PC-9 (cell line): ENCODE data around the gene GIGYF2. TPM values are rescaled to one million over a fixed set of nuclear protein-coding genes. Genes with fewer than 3 reads are reported as not detected.

ENCODE experiments used
- BruUV-seq: library from RNA; stranded (reverse); fragments of 400-500 nt; replicated peaks from 2 replicates; lab custom pipeline; 2021; lab: Mats Ljungman, UMichigan
- CTCF ChIA-PET: fragments of 300-600 bp; sonication (Branson Sonifier 250); formaldehyde crosslinking; loops from one replicate; lab custom pipeline; 2022; ENCODE audit warnings: antibody characterized with exemption; lab: Charles Lee
- POLR2A ChIA-PET: fragments of 300-600 bp; sonication (Branson Sonifier 250); formaldehyde crosslinking; loops from one replicate; lab custom pipeline; 2022; ENCODE audit warnings: antibody characterized with exemption; ENCODE audit not compliant: unreplicated experiment; lab: Charles Lee
- DNase-seq, 2 experiments: peaks; one replicate each; pipeline versions ENCODE4 v3.0.0 to v3.0.0-alpha.2; 2015 to 2022; ENCODE audit warnings: mixed read lengths in 1 of 2
- H2AFZ ChIP-seq: fragments of 200-600 bp; sonication (generic); 2 replicates; pipeline ENCODE4 v1.8.1; 2017; ENCODE audit warnings: antibody characterized with exemption
- H3F3A ChIP-seq: fragments of 200-600 bp; sonication (generic); 2 replicates; pipeline ENCODE4 v1.8.1; 2017; ENCODE audit warnings: antibody characterized with exemption, mild to moderate bottlenecking, low read depth; ENCODE audit not compliant: insufficient read depth
- H3K27ac ChIP-seq: fragments of 200-600 bp; sonication (generic); 2 replicates; pipeline ENCODE4 v1.6.1; 2016; ENCODE audit warnings: mixed run types
- H3K27me3 ChIP-seq: fragments of 200-600 bp; sonication (generic); 2 replicates; pipeline ENCODE4 v1.6.1; 2016; ENCODE audit warnings: low read depth, mixed run types; ENCODE audit not compliant: insufficient read depth
- H3K36me3 ChIP-seq: fragments of 200-600 bp; sonication (generic); 2 replicates; pipeline ENCODE4 v1.6.1; 2016; ENCODE audit warnings: low read depth, mixed run types
- H3K4me1 ChIP-seq: fragments of 200-600 bp; sonication (generic); replicated peaks from 2 replicates; pipeline ENCODE4 v1.6.1; 2016; ENCODE audit warnings: mixed run types; ENCODE audit not compliant: insufficient read depth
- H3K4me2 ChIP-seq: fragments of 200-600 bp; sonication (generic); 2 replicates; pipeline ENCODE4 v1.6.1; 2017; ENCODE audit warnings: mixed run types
- H3K4me3 ChIP-seq: fragments of 200-600 bp; sonication (generic); 2 replicates; pipeline ENCODE4 v1.6.1; 2016; ENCODE audit warnings: mixed run types
- H3K79me2 ChIP-seq: fragments of 200-600 bp; sonication (generic); 2 replicates; pipeline ENCODE4 v1.6.1; 2017; ENCODE audit warnings: low read depth, mixed run types
- H3K9me2 ChIP-seq: fragments of 200-600 bp; sonication (generic); 2 replicates; pipeline ENCODE4 v1.8.1; 2017; ENCODE audit warnings: mild to moderate bottlenecking; ENCODE audit not compliant: insufficient read depth
- H3K9me3 ChIP-seq: fragments of 200-600 bp; sonication (generic); 2 replicates; pipeline ENCODE4 v1.8.1; 2016; ENCODE audit warnings: low read depth; ENCODE audit not compliant: insufficient read depth
- H4K20me1 ChIP-seq: fragments of 200-600 bp; sonication (generic); 2 replicates; pipeline ENCODE4 v1.8.1; 2017; ENCODE audit not compliant: insufficient read depth
- EZH2 ChIP-seq: fragments of 200-600 bp; sonication (generic); IDR thresholded peaks from 2 replicates; pipeline ENCODE4 v1.8.0; 2017; ENCODE audit warnings: antibody characterized with exemption, low read depth
- intact Hi-C: fragments of 100-400 bp; cut with micrococcal nuclease; formaldehyde crosslinking; loops from one replicate; pipeline ENCODE4 v1.10.0; 2022; ENCODE audit not compliant: unreplicated experiment
- total RNA-seq: library from RNA; stranded (reverse); gene quantifications from 2 replicates; pipeline ENCODE4 v1.2.3, GENCODE V29; 2021
- TF ChIP-seq, protein P1 (sequence below): fragments of 200-600 bp; sonication (generic); conservative IDR thresholded peaks from 2 replicates; pipeline ENCODE4 v1.6.1; 2017; ENCODE audit warnings: mixed run types, antibody characterized with exemption, mild to moderate bottlenecking, moderate library complexity

GIGYF2 gene
- total RNA-seq, 1 experiment from 2014 or later = 86.4 TPM

DNA sequence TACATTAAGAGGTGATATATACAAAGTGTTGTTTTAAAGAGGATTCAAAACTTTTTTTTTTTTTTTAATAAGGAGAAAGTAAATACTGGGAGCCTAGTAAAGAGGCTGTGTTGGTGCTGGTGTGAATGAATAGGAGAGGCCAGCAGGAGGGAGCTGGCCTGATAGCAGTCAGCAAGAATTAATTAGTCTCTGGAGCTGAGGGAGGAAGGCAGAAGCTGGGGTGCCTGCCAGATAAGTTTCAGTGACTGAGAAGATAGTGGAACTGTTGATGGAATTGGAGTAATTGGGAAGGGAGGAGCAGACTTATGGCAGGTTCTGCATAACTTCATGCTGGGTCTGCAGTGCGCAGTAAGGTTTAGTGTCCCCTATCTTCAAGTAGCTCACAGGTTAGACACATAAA lies 136.7 kb downstream of the GIGYF2 start:
- Histone ChIP-seq H3K79me2 (no peaks in the 10 kb centered on the region), H3K9me2 (no peaks in the 10 kb centered on the region), H3K4me1 (peaks cover 19% of the 10 kb centered on the region), H2AFZ (no peak overlapping the region), H4K20me1 (peaks cover 3% of the 10 kb centered on the region), H3F3A (peaks cover 40% of the 10 kb centered on the region), H3K36me3 (peaks cover 35% of the 10 kb centered on the region), H3K4me2 (no peak overlapping the region), H3K4me3 (no peak overlapping the region), H3K27ac (no peak overlapping the region), H3K9me3 (no peaks in the 10 kb centered on the region), H3K27me3 (no peaks in the 10 kb centered on the region)
- no peak for DNase-seq
- intact Hi-C loops = no loop called here
- ChIA-PET CTCF (interaction anchor here (0.7 kb wide), 1 partner anchor 418 kb away, joined by 3 read pairs; no protein-coding TSS in a partner anchor), POLR2A (interaction anchor here (0.6 kb wide), 1 partner anchor 858 kb away, joined by 3 read pairs; no protein-coding TSS in a partner anchor)
- BruUV-seq = no TSS peak
- TF ChIP-seq EZH2 = no peak
- TF ChIP-seq, protein P1, sequence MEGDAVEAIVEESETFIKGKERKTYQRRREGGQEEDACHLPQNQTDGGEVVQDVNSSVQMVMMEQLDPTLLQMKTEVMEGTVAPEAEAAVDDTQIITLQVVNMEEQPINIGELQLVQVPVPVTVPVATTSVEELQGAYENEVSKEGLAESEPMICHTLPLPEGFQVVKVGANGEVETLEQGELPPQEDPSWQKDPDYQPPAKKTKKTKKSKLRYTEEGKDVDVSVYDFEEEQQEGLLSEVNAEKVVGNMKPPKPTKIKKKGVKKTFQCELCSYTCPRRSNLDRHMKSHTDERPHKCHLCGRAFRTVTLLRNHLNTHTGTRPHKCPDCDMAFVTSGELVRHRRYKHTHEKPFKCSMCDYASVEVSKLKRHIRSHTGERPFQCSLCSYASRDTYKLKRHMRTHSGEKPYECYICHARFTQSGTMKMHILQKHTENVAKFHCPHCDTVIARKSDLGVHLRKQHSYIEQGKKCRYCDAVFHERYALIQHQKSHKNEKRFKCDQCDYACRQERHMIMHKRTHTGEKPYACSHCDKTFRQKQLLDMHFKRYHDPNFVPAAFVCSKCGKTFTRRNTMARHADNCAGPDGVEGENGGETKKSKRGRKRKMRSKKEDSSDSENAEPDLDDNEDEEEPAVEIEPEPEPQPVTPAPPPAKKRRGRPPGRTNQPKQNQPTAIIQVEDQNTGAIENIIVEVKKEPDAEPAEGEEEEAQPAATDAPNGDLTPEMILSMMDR = no peak

DNA sequence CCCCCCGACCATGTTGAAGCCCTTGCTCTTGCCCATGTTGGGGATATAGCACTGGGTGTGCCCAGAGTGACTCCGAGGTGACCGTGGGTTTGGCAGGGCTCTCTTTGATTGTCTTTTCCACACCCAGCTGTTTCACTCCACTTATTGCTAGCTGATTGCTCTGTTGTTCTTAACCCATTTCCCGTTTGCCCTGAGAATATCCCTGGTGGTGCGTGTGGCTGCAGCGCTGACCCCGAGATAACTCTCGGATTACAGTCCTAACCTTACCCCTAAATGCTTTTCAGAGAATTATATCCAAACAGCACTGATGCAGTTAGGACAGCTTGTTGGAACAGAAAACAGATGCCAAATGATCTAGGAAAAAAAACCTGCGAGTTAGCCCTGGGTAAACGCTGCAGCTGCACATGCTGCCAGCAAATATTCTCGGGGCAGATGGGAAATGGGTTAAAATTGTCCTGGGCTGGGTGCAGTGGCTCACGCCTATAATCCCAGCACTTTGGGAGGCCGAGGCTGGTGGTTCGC lies 138.6 kb downstream of the GIGYF2 start:
- no peaks in the 10 kb centered on the region for H3K9me2 ChIP-seq
- no TSS peak for BruUV-seq
- no peaks in the 10 kb centered on the region for H3K9me3 ChIP-seq
- H4K20me1 ChIP-seq = peaks cover 3% of the 10 kb centered on the region
- H3K79me2 ChIP-seq = no peaks in the 10 kb centered on the region
- H3K36me3 ChIP-seq = peaks cover 36% of the 10 kb centered on the region
- H3K27ac ChIP-seq = no peak overlapping the region
- intact Hi-C loops = loop anchor here (5.0 kb wide), 1 partner anchor 417 kb away; the partner anchor contains the start of gene ATG16L1
- TF ChIP-seq, protein P1 = no peak
- no peak for TF ChIP-seq EZH2
- ChIA-PET POLR2A (interaction anchor here (0.6 kb wide), 1 partner anchor 374 kb away, joined by 9 read pairs; no protein-coding TSS in a partner anchor), CTCF (no interaction called here)
- peaks cover 24% of the 10 kb centered on the region for H3K4me1 ChIP-seq
- peaks cover 52% of the 10 kb centered on the region for H3F3A ChIP-seq
- H3K27me3 ChIP-seq = no peaks in the 10 kb centered on the region
- no peak overlapping the region for H2AFZ ChIP-seq
- H3K4me3 ChIP-seq = no peak overlapping the region
- DNase-seq = no peak
- no peak overlapping the region for H3K4me2 ChIP-seq

DNA sequence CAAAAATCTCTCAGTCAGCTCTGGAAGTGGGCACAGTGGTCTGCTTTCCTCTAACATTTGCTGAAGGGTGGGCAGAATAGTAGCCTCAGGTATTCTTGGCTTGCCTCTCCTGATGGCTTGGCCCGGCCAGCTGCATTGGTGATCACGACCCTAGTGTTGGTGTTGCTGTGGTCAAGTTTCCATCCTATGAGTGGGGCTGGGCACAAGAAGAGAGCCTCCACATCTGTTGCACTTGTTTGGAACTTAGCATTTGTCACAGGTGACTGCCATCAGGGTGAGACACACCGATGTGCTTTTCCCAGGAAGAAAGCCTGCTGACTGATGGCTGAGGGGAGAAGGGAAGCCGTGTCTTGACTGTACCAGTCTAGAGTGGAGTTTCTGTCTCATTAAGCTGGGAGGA lies 139.8 kb downstream of the GIGYF2 start:
- ChIA-PET POLR2A (interaction anchor here (1.0 kb wide), 1 partner anchor 429 kb away, joined by 4 read pairs; no protein-coding TSS in a partner anchor), CTCF (no interaction called here)
- Histone ChIP-seq H4K20me1 (peaks cover 3% of the 10 kb centered on the region), H3K4me2 (no peak overlapping the region), H3K79me2 (no peaks in the 10 kb centered on the region), H3K27ac (peak overlapping the region; percentile 45), H3K4me1 (peaks cover 24% of the 10 kb centered on the region), H3K36me3 (peaks cover 33% of the 10 kb centered on the region), H3K4me3 (no peak overlapping the region), H2AFZ (no peak overlapping the region), H3K9me2 (no peaks in the 10 kb centered on the region), H3K9me3 (no peaks in the 10 kb centered on the region), H3K27me3 (no peaks in the 10 kb centered on the region), H3F3A (peaks cover 52% of the 10 kb centered on the region)
- no peak for TF ChIP-seq EZH2
- TF ChIP-seq, protein P1 = no peak
- no TSS peak for BruUV-seq
- DNase-seq = no peak
- intact Hi-C loops = loop anchor here (5.0 kb wide), 1 partner anchor 415 kb away; the partner anchor contains the start of gene ATG16L1
